DMS79 (cell line): ENCODE measurements around the gene CAPN2.
"Not testable (repeated sequence)": the region's sequence is repeated elsewhere in the genome, so short reads cannot be mapped to it uniquely, and the experiment has no call there.

ENCODE experiments used
- DNase-seq: peaks from one replicate; lab custom pipeline; 2025; lab: John Stamatoyannopoulos, UW

CAPN2 gene

DNA sequence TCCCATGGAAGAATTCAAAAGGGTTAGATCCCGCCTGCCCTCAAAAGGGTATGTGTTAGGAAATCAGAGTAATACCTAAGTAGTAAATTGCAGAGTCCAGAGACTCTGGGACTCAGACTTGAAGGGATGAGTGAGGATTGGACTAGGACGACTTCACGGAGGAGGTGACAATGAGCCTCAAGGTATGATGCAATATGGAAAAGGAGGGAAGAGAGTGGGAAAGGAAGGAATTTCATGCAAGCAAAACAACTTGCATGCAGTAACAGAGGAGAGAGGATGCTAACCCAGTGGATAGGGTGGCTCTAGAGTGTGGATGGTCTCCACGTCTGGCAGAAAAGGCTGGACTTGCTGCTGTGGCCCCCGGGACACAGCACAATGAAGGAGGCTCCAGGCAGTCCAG, 4.8 kb downstream of the CAPN2 start:
- DNase-seq, result no peak

- no peak for DNase-seq
Measured at GRCh38 chr1:223717695-223718363, 5.5 kb downstream of the CAPN2 start.

DNA sequence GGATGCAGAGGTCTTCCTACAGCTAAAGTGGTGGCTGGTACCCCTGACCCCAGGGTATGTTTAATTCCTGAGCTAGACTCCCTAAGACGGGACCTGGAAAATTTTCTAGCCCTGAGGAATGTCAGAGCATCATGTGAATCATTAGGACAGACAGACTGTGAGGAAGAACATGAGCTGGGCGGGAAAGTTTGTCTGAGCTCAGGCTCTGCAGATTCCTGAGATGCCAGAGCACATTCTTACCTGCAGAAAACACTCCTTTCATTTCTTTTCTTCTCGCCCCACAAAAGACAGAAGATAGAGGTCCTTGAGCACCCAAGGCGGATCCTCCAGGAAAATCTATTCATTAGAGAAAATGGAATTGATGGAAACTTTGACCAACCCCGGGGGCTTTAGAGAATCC, 6.5 kb downstream of the CAPN2 start:
- no peak for DNase-seq

DNA sequence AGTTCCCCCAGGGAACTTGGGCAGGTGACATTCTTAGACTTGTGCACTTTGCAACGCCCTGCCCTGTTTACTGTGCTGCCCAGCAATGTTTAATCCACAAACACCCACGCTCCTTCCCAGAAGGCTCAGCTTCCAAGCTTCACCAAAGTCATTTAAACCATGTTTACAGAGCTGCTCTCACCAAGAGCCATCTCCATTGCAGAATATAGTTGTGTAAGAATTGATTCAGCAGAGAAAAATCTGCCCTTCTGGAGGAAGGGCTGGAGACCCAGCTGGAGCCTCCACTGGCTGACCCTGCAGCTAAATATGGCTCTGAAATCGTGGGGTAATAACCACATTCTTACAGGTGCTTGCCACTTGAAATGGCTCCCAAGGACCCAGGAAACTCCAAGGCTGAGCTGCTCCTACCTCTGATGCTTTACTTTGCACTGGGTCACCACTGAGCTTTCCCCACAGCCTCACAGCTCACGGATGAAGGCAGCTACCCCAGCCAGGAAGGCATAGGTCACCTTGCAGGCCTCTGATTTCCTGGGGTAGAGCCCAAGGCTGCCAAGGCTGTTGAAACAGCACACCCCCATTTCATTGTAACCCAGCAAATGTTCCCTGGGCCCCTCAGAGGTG, 8.7 kb downstream of the CAPN2 start:
- no peak for DNase-seq

GRCh38 chr1:223721658-223722607, 9.6 kb downstream of the CAPN2 start:
- DNase-seq, result no peak

DNA sequence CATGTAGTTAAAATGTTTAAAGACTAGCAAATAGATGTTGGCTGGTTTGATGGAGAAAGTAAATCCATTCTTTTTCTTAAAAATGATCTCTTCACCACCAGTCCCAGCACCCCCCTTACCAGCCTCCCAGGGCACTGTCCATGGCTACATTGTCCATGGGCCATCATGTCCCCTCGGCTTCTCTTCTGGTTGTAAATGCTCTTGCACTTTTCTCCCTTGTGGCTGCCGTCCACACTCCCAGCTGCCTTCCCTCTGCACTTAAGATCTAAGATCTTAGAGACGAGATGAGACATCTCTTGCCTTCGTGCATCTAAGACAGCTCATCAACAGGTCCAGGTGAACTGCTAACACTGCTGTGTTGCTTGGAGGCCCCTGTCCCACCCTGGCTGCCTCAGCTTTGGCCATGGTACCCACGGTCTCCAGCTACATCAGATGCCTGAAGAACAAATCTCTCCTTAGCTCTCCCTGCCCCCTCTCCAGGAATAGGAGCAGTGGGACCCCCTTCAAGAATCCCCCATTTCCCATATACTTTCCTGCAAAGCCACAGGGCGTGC, 11.1 kb downstream of the CAPN2 start:
- no peak for DNase-seq

DNA sequence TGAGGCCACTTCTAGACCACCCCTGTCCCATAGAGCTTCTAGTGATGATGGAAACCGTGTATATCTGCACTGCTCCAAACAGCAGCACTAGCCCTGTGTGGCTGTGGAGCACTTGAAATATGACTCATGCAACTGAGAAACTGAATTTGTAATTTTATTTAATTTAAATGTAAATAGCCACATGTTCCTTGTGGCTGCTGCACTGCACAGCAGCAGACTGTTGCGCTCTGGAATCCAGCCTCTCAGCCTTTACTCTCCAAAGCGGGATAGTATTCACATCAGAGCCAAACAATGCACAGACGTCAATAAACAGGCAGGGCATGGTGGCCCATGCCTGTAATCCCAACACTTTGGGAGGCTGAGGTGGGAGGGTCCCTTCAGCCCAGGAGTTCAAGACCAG, 12.0 kb downstream of the CAPN2 start:
- no peak for DNase-seq

- DNase-seq, result no peak
Measured at GRCh38 chr1:223725578-223725977, 13.2 kb downstream of the CAPN2 start.

GRCh38 chr1:223726380-223727001, 14.2 kb downstream of the CAPN2 start:
- DNase-seq, result no peak

GRCh38 chr1:223727541-223727940, 15.2 kb downstream of the CAPN2 start:
- DNase-seq, result no peak

- DNase-seq, result no peak
Measured at GRCh38 chr1:223729906-223730305, 17.6 kb downstream of the CAPN2 start.

DNA sequence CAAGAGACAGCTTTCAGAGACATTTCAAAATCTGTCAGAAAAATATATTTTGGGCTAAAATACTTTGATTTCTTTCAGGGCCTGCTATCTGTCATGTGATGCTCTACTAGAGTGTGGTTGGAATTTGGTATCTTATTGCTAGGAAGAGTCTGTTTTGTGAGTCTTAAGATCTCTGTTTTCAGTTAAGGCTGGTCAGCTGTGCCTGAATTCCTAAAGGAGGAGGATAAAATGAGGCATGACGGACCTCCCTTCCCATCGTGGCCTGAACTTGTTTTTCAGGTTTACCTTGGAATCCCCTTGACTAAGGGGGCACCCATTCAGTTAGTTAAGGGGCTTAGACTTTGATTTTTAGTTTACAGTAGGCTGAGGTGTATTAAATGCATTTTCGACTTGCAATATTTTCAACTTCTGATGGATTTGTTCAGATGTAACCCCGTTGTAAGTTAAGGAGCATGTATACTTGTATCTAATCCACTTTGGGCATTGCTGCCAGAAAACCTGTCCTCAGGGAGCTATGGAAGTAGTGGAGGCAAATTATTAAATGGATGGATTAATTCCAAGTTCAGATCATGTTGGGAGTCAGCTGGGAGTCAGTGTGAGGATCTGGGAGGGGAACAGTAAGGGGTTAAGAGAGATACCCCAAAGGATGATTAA, 18.3 kb downstream of the CAPN2 start:
- peak; percentile 69 for DNase-seq

GRCh38 chr1:223731133-223731770, 18.9 kb downstream of the CAPN2 start:
- peak; percentile 57 for DNase-seq

- no peak for DNase-seq
Measured at GRCh38 chr1:223732993-223733798, 20.9 kb downstream of the CAPN2 start.

DNA sequence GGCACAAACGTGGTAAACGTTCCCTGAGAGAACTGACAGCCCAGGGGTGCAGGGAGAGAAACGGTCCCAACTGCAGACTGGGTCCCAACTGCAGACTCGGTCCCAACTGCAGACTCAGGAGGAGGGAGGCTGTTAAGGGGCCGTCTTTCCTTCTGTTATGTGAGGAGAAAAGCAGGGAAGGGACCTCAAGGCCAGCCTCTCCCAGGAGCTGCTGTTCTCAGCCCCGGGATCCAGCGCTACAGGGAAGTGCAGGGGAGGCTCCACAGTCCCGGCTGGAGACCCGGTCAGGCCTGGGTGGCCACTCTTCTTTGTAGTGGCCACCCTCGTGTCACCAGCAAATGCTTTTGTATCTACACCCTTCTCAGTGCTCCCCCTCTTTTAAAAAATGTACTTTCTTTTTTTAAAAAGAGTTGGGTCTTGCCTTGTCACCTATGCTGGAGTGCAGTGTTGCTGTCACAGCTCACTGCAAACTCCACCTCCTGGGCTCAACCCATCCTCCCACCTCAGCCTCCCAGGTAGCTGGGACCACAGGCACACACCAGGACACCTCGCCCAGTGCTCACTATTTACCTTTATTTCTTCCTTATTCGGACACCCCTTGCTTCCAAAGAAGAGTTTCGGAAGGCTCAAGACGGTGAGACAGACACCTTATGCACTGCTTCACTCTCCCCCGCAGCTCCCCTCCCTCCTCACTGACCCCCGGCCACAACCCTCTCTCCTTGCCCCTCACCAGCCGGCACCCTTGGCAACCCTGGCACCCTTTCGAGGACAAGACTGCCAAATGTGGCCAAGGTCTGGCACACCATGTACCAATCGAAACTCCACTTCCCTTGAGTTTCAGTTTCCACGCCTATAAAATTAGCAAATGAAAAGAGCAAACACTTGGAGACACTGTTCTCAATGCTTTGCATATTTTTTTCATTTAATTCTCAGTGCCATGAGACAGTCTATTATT, 21.8 kb downstream of the CAPN2 start:
- DNase-seq, result no peak

DNA sequence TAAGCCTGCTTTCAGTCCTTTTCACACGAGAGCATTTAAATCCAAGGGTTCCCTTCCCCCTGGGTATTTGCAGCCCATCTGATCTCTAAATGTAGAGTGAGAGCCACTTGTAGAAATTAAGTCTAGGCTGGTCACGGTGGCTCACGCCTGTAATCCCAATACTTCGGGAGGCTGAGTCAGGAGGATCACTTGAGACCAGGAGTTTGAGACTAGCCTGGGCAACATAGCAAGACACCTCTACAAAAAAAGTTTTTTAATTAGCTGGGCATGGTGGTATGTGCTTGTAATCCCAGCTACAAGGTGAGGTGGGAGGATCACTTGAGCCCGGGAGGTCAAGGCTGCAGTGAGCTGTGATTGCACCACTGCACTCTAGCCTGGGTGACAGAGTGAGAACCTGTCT, 24.3 kb downstream of the CAPN2 start:
- not testable (repeated sequence) for DNase-seq

- DNase-seq, result no peak
Measured at GRCh38 chr1:223737342-223737741, 25.0 kb downstream of the CAPN2 start.

GRCh38 chr1:223738465-223739365, 26.4 kb downstream of the CAPN2 start:
- DNase-seq, result peak; percentile 69
